ENCODE measurements around the gene UTY.
"Not testable (repeated sequence)": the region's sequence is repeated elsewhere in the genome, so short reads cannot be mapped to it uniquely, and the experiment has no call there.

The UTY gene

DNA sequence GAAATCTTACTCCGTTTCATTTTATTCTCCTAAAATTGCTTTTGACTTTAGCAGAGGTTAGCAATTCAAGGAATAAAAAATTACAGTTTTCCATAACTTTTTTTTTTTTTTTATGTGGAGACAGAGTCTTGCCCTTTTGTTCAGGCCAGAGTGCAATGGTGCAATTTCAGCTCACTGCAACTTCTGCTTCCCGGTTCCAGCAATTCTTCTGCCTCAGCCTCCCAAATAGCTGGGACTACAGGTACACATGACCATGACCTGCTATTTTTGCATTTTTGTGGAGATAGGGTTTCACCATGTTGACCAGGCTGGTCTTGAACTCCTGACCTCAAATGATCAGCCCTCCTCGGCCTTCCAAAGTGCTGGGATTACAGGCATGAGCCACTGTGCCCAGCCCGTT, 179.0 kb downstream of the UTY start:
- no peak overlapping the region for H3K27ac ChIP-seq
- no peak for TF ChIP-seq CTCF (conservative IDR thresholded peaks at IDR 0.05)
- no peak for TF ChIP-seq ZFX (IDR thresholded peaks at IDR 0.05)

DNA sequence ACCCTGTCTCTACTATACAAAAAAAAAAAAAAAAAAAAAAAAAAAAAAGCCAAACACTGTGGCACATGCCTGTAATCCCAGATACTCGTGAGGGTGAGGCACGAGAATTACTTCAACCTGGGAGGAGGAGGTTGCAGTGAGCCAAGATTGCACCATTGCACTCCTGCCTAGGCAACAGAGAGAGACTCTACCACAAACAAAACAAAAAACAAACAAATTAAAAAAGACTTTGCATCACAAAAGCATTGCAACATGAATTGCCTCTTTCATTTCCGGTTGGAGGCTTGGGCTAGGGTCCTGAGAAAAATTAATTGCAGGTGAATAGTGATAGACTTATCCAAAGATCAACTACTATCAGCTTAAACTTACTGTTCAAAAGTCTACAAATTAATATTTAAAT, 180.4 kb downstream of the UTY start:
- TF ChIP-seq ZFX (IDR thresholded peaks at IDR 0.05) (no peak), CTCF (conservative IDR thresholded peaks at IDR 0.05) (no peak)
- no peak overlapping the region for H3K27ac ChIP-seq

GRCh38 chrY:13296176-13296890, 183.5 kb downstream of the UTY start:
- H3K27ac ChIP-seq = no peak overlapping the region
- TF ChIP-seq ZFX (IDR thresholded peaks at IDR 0.05) (no peak), CTCF (conservative IDR thresholded peaks at IDR 0.05) (no peak)

DNA sequence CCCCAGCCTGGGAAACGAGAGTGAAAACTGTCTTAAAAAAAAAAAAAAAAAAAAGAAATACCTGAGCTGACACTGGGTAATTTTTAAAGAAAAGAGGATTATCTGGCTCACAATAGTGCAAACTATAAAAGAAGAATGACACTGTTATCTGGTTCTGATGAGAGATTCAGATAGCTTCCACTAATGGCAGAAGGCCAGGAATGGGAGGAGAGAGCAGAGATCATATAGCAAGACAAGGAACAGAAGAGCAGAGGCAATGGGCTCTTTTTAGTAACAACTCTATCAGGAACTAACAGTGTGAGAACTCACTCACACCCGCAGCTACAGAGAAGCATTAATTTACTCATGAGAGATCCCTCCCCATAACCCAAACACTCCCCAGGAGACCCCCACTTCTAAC, 184.8 kb downstream of the UTY start:
- no peak overlapping the region for H3K27ac ChIP-seq
- TF ChIP-seq CTCF (conservative IDR thresholded peaks at IDR 0.05) = no peak
- no peak for TF ChIP-seq ZFX (IDR thresholded peaks at IDR 0.05)

GRCh38 chrY:13291199-13291598, 188.6 kb downstream of the UTY start:
- no peak overlapping the region for H3K27ac ChIP-seq
- TF ChIP-seq ZFX (IDR thresholded peaks at IDR 0.05) (no peak), CTCF (conservative IDR thresholded peaks at IDR 0.05) (no peak)

DNA sequence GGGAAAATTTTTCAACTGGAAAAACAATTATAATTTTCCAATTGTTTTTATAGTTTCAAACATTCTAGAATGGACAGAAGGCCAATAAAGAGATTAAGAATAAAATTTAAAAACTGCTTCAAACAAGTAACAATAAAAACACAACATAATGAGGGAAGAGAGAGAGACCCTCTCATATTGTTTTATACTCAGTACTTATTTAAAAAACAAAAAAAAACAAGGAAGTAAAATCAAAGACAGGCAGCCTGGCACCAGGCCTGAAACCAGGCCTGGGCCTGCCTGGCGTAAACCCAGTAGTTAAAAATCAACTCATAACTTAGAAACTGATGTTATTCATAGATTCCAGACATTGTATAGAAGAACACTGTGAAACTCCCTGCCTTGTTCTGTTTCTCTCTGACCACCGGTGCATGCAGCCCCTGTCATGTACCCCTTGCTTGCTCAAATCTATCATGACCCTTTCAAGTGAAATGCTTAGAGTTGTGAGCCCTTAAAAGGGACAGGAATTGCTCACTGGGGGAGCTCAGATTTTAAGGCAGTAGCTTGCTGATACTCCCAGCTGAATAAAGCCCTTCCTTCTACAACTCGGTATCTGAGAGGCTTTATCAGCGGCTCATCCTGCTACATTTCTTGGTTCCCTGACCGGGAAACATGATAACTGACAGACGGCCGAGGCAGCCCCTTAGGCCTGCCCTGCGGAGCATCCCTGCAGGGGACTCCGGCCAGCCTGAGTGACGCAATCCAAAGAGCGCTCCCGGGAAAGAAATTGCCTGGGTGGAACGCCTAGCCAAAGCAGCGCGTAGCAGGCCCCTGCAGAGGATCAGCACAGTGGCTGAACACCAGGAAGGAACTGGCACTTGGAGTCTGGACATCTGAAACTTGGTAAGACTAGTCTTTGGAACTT, 197.4 kb downstream of the UTY start:
- not testable (repeated sequence) for H3K27ac ChIP-seq

GRCh38 chrY:13279561-13279960, 200.3 kb downstream of the UTY start:
- TF ChIP-seq CTCF (conservative IDR thresholded peaks at IDR 0.05) = no peak
- TF ChIP-seq ZFX (IDR thresholded peaks at IDR 0.05) = no peak
- no peak overlapping the region for H3K27ac ChIP-seq
